Transverse colon (tissue), 4 donors: ENCODE results near the gene BZW1. TPM values are rescaled to one million over a fixed set of nuclear protein-coding genes. Genes with fewer than 3 reads are reported as not detected.
A peak's percentile ranks its signal among the peaks of the same experiment; 100 is the strongest.

Source experiments
- DNase-seq: peaks from one replicate; pipeline ENCODE4 v3.0.0-alpha.2; 2019
- H3K27ac ChIP-seq, 4 donors: fragments of 200-600 bp; sonication (generic); 2 replicates each; pipeline ENCODE4 v1.5.1; 2016 to 2018; ENCODE audit warnings: inconsistent platforms in 4 of 4
- H3K27me3 ChIP-seq: fragments of 200-600 bp; sonication (generic); 2 replicates; pipeline ENCODE4 v1.5.1; 2017; ENCODE audit warnings: inconsistent platforms
- H3K36me3 ChIP-seq, 4 donors: fragments of 200-600 bp; sonication (generic); 2 replicates each; pipeline ENCODE4 v1.5.1; 2017 to 2019; ENCODE audit warnings: inconsistent platforms in 4 of 4
- H3K4me1 ChIP-seq, 4 donors: fragments of 200-600 bp; sonication (generic); 2 replicates each; pipeline ENCODE4 v1.5.1; 2017 to 2020; ENCODE audit warnings: inconsistent platforms in 4 of 4
- H3K4me3 ChIP-seq, 4 donors: fragments of 200-600 bp; sonication (generic); 1 replicate in 1 of 4; 2 replicates in 3 of 4; pipeline versions ENCODE4 v1.5.1 to v1.6.1; 2017 to 2019; ENCODE audit warnings: inconsistent platforms in 4 of 4
- H3K9me3 ChIP-seq, 2 donors: fragments of 200-600 bp; sonication (generic); 2 replicates each; pipeline ENCODE4 v1.5.1; 2017 to 2019; ENCODE audit warnings: inconsistent platforms in 2 of 2
- CTCF ChIP-seq, 5 experiments: fragments of 200-600 bp in 3 of 5; fragments of 450-650 bp in 2 of 5; sonication (generic) in 3 of 5; IDR thresholded peaks; 1 replicate in 2 of 5; 2 replicates in 3 of 5; pipeline ENCODE4 v1.5.1; 2016 to 2017; ENCODE audit warnings: antibody characterized with exemption in 5 of 5, inconsistent platforms in 3 of 5, mild to moderate bottlenecking in 2 of 5, moderate library complexity in 1 of 5
- EP300 ChIP-seq: sonication (generic); formaldehyde crosslinking; IDR thresholded peaks from one replicate; pipeline ENCODE4 v1.6.1; 2017; ENCODE audit warnings: antibody characterized with exemption, low read depth
- POLR2A ChIP-seq: fragments of 450-650 bp; IDR thresholded peaks from one replicate; pipeline ENCODE4 v1.6.1; 2016; ENCODE audit warnings: antibody characterized with exemption, mild to moderate bottlenecking, moderate library complexity
- POLR2AphosphoS5 ChIP-seq, 3 donors: sonication (generic); formaldehyde crosslinking; IDR thresholded peaks; one replicate each; pipeline ENCODE4 v1.6.1; 2016; ENCODE audit warnings: antibody characterized with exemption in 3 of 3
- WGBS, 2 donors: methylation state at CpG; one replicate each; pipeline ENCODE4 v1.1.5; 2018; ENCODE audit warnings: low coverage in 1 of 2; 5-methylcytosine and 5-hydroxymethylcytosine counted together
- in situ Hi-C, 4 donors: fragments of 200-750 bp; cut with MboI; loops; one replicate each; pipeline versions ENCODE4 v1.15.0 to v1.15.1; 2017; ENCODE audit warnings: low sequenced_read_pairs in 3 of 4, low pct_ligation_motif_present in 1 of 4, low pct_unique_long_range_greater_than_20kb in 1 of 4
- intact Hi-C: fragments of 100-400 bp; cut with DNase I; formaldehyde crosslinking; loops from one replicate; pipeline ENCODE4 v1.15.1; 2023; ENCODE audit warnings: low total_unique reads
- total RNA-seq, 4 donors: library from RNA; depleted of rRNA; stranded (reverse); fragments of >200 nt; gene quantifications; one replicate each; pipeline ENCODE4 v1.1.0, GENCODE V29; 2016

The BZW1 gene
- total RNA-seq, 4 donors from 2014 or later, result 17.1 to 167 (median 110) TPM

GRCh38 chr2:200847939-200848338, 36.2 kb downstream of the BZW1 start:
- H3K27ac ChIP-seq, result peak overlapping the region in 3 of 4 donors; percentile 19 to 40 (median 23)
- DNase-seq, result no peak
- peaks cover 0 to 6% (median 0%) of the 10 kb centered on the region in 4 donors for H3K4me1 ChIP-seq
- no peak overlapping the region for H3K4me3 ChIP-seq
- TF ChIP-seq POLR2AphosphoS5 (IDR thresholded peaks at IDR 0.05) (no peak), CTCF (IDR thresholded peaks at IDR 0.05) (no peak), POLR2A (no peak), EP300 (no peak)
- H3K9me3 ChIP-seq, result no peaks in the 10 kb centered on the region
- H3K36me3 ChIP-seq, result peaks cover 0 to 25% (median 11%) of the 10 kb centered on the region in 4 donors
- intact Hi-C loops, result no loop called here
- in situ Hi-C loops, result no loop called here
- no peaks in the 10 kb centered on the region for H3K27me3 ChIP-seq
- 51 to 53% methylated on average over 1 to 4 of the region's 4 CpGs for WGBS, 2 donors

GRCh38 chr2:200850512-200851256, 39.0 kb downstream of the BZW1 start:
- no peaks in the 10 kb centered on the region for H3K9me3 ChIP-seq
- in situ Hi-C loops, result loop anchor here in 1 of 4 donors (25.0 kb wide), 1 partner anchor 538 kb away; the partner anchor contains the start of gene SPATS2L

GRCh38 chr2:200851398-200852248, 39.9 kb downstream of the BZW1 start:
- intact Hi-C loops, result no loop called here
- no peaks in the 10 kb centered on the region for H3K9me3 ChIP-seq
- no peak for DNase-seq
- no peak for TF ChIP-seq CTCF (IDR thresholded peaks at IDR 0.05)
- no peak for TF ChIP-seq EP300
- no peak for TF ChIP-seq POLR2A
- TF ChIP-seq POLR2AphosphoS5 (IDR thresholded peaks at IDR 0.05), result no peak
- H3K27ac ChIP-seq, result no peak overlapping the region
- WGBS, 2 donors, result 95 to 100% methylated on average over 2 to 6 of the region's 6 CpGs
- no peak overlapping the region for H3K4me3 ChIP-seq
- H3K27me3 ChIP-seq, result no peaks in the 10 kb centered on the region
- in situ Hi-C loops, result loop anchor here in 1 of 4 donors (25.0 kb wide), 1 partner anchor 539 kb away; the partner anchor contains the start of gene SPATS2L
- peaks cover 0 to 6% (median 0%) of the 10 kb centered on the region in 4 donors for H3K4me1 ChIP-seq
- H3K36me3 ChIP-seq, result peaks cover 0 to 62% (median 30%) of the 10 kb centered on the region in 4 donors

More at GRCh38 chr2:200850512-200851256, 39.0 kb downstream of the BZW1 start:
- TF ChIP-seq CTCF (IDR thresholded peaks at IDR 0.05) (no peak), EP300 (no peak), POLR2A (no peak), POLR2AphosphoS5 (IDR thresholded peaks at IDR 0.05) (no peak)
- Histone ChIP-seq H3K27ac (no peak overlapping the region), H3K4me1 (peaks cover 0 to 6% (median 0%) of the 10 kb centered on the region in 4 donors), H3K27me3 (no peaks in the 10 kb centered on the region), H3K4me3 (no peak overlapping the region), H3K36me3 (peaks cover 0 to 53% (median 26%) of the 10 kb centered on the region in 4 donors)
- whole genome bisulfite sequencing, 2 donors, result 82 to 91% methylated on average over 13 to 14 of the region's 14 CpGs
- no peak for DNase-seq
- intact Hi-C loops, result no loop called here

GRCh38 chr2:200852605-200853004, 40.9 kb downstream of the BZW1 start:
- Histone ChIP-seq H3K27ac (no peak overlapping the region), H3K36me3 (peaks cover 0 to 72% (median 35%) of the 10 kb centered on the region in 4 donors), H3K27me3 (no peaks in the 10 kb centered on the region), H3K4me1 (peaks cover 0 to 6% (median 0%) of the 10 kb centered on the region in 4 donors), H3K4me3 (no peak overlapping the region), H3K9me3 (no peaks in the 10 kb centered on the region)
- 94 to 100% methylated on average over 2 of the region's 2 CpGs for WGBS, 2 donors
- DNase-seq, result no peak
- intact Hi-C loops (no loop called here), in situ Hi-C loops (loop anchor here in 1 of 4 donors (25.0 kb wide), 1 partner anchor 540 kb away; the partner anchor contains the start of gene SPATS2L)
- no peak for TF ChIP-seq EP300
- TF ChIP-seq CTCF (IDR thresholded peaks at IDR 0.05), result no peak
- no peak for TF ChIP-seq POLR2A
- TF ChIP-seq POLR2AphosphoS5 (IDR thresholded peaks at IDR 0.05), result no peak
